ENCODE data around the gene LAGE3.

Gene LAGE3

DNA sequence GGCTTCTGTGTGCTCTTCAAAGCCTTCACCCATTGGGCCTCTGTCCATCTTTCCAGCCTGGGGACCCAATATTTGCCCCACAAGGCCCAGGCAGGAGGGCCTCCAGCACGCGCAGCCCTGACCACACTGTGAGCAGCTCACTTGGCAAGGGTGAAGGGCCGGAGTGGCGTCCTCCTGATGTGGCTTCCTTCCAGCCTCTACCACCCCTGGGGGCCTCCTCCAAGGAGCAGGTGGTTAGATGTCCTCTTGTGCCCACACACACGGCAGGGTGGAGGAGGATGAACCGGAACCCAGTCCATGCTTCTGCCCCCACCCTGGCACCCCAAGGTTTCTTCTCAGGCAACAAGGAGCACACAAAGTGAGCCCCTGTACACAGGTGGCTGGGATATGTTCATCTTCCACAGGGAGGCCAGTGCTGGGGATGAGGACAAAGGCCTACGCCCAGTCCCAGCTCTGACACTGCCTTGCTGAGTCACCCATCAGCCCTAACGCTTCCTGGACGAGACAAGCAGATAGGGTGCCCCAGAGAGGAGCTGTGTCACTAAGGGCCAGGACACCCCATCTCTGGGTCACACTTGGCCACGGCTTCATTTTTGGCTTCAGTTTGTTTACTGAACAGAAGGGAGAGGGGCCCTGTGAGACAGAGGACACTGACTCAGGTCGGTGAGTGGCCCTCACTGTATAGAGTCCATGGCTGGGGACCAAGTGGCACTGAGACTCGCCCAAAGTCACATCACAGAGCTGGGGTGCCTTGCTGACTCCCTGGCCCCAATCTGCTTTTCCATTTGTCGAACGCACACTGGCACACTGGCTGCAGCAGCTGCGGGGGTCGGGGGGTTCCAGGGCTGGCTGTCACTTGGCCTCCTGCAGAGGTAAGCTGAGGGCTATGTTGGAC is 5.4 kb upstream of the LAGE3 start:
- TF ChIP-seq, protein P1, sequence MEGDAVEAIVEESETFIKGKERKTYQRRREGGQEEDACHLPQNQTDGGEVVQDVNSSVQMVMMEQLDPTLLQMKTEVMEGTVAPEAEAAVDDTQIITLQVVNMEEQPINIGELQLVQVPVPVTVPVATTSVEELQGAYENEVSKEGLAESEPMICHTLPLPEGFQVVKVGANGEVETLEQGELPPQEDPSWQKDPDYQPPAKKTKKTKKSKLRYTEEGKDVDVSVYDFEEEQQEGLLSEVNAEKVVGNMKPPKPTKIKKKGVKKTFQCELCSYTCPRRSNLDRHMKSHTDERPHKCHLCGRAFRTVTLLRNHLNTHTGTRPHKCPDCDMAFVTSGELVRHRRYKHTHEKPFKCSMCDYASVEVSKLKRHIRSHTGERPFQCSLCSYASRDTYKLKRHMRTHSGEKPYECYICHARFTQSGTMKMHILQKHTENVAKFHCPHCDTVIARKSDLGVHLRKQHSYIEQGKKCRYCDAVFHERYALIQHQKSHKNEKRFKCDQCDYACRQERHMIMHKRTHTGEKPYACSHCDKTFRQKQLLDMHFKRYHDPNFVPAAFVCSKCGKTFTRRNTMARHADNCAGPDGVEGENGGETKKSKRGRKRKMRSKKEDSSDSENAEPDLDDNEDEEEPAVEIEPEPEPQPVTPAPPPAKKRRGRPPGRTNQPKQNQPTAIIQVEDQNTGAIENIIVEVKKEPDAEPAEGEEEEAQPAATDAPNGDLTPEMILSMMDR (IDR thresholded peaks at IDR 0.05; ENCODE audit: insufficient read depth, low read depth, low read length, missing control alignments), result no peak
- H3K4me3 ChIP-seq (ENCODE audit: low read depth, low read length), result no peak overlapping the region

GRCh38 chrX:154483325-154483724 is 4.2 kb upstream of the LAGE3 start:
- no peak overlapping the region for H3K4me3 ChIP-seq (ENCODE audit: low read depth, low read length)

More for the DNA sequence above, 5.4 kb upstream of the LAGE3 start:
- no peak for DNase-seq (ENCODE audit: low read depth)

DNA sequence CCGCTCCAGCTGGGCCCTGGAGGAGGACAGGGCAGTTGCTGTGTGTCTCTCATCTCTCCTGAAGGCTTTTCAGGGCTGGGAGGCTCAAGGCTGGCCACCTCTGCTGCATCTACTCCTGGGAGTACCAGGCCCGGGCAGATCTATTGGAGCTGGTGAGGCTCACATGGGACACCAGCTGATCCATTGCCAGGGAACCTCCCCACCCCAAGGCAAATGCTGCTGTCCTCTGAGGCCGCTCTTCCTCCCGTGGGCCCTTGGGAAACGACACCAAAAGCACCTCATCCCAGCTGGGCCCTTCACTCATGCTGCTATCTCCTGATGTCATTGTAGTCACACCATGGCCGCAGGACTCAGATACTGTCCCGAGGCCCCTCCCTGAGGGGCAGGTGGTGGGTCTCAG is 3.7 kb upstream of the LAGE3 start:
- TF ChIP-seq, protein P1 (IDR thresholded peaks at IDR 0.05; ENCODE audit: insufficient read depth, low read depth, low read length, missing control alignments), result no peak
- no peak overlapping the region for H3K4me3 ChIP-seq (ENCODE audit: low read depth, low read length)
- DNase-seq (ENCODE audit: low read depth), result no peak

More at GRCh38 chrX:154483325-154483724, 4.2 kb upstream of the LAGE3 start:
- DNase-seq (ENCODE audit: low read depth), result no peak
- TF ChIP-seq, protein P1 (IDR thresholded peaks at IDR 0.05; ENCODE audit: insufficient read depth, low read depth, low read length, missing control alignments), result no peak

- TF ChIP-seq, protein P1 (IDR thresholded peaks at IDR 0.05; ENCODE audit: insufficient read depth, low read depth, low read length, missing control alignments), result no peak
- DNase-seq (ENCODE audit: low read depth), result no peak
- no peak overlapping the region for H3K4me3 ChIP-seq (ENCODE audit: low read depth, low read length)
These were observed 3.0 kb upstream of the LAGE3 start for GRCh38 chrX:154481911-154482601.

- no peak overlapping the region for H3K4me3 ChIP-seq (ENCODE audit: low read depth, low read length)
- peak; percentile 54 for DNase-seq (ENCODE audit: low read depth)
- TF ChIP-seq, protein P1 (IDR thresholded peaks at IDR 0.05; ENCODE audit: insufficient read depth, low read depth, low read length, missing control alignments), result no peak
These were observed 2.1 kb upstream of the LAGE3 start for GRCh38 chrX:154481195-154481594.

GRCh38 chrX:154477891-154478477 is 1.1 kb downstream of the LAGE3 start:
- H3K4me3 ChIP-seq (ENCODE audit: low read depth, low read length), result peak overlapping the region; percentile 61
- TF ChIP-seq, protein P1 (IDR thresholded peaks at IDR 0.05; ENCODE audit: insufficient read depth, low read depth, low read length, missing control alignments), result no peak
- no peak for DNase-seq (ENCODE audit: low read depth)

Measured in GM12865 (cell line).